GM12892 (cell line): ENCODE results near the gene NUP37.
A peak's percentile ranks its signal among the peaks of the same experiment; 100 is the strongest.

Experiments
- DNase-seq: peaks from one replicate; pipeline ENCODE4 v3.0.0; 2011; ENCODE audit not compliant: insufficient read length
- FAIRE-seq: peaks from 2 replicates; lab custom pipeline; 2011; peaks lifted over from hg19 to GRCh38; lab: Jason Lieb, UNC
- POLR2A ChIP-seq: IDR thresholded peaks from 2 replicates; pipeline ENCODE4 v1.6.1; 2011; ENCODE audit warnings: low read depth, low read length, control low read depth
- POLR2AphosphoS5 ChIP-seq: IDR thresholded peaks from 2 replicates; pipeline ENCODE4 v1.6.1; 2011; ENCODE audit warnings: low read depth, low read length, control low read depth
- TAF1 ChIP-seq: IDR thresholded peaks from 2 replicates; pipeline ENCODE4 v1.6.1; 2011; ENCODE audit warnings: low read depth, mild to moderate bottlenecking, control low read depth, low read length, borderline replicate concordance

NUP37 gene

GRCh38 chr12:102050660-102051430 is 69.1 kb downstream of the NUP37 start:
- FAIRE-seq (peak; percentile 87), DNase-seq (no peak)
- TF ChIP-seq POLR2A = no peak
- TF ChIP-seq TAF1 = no peak
- no peak for TF ChIP-seq POLR2AphosphoS5

DNA sequence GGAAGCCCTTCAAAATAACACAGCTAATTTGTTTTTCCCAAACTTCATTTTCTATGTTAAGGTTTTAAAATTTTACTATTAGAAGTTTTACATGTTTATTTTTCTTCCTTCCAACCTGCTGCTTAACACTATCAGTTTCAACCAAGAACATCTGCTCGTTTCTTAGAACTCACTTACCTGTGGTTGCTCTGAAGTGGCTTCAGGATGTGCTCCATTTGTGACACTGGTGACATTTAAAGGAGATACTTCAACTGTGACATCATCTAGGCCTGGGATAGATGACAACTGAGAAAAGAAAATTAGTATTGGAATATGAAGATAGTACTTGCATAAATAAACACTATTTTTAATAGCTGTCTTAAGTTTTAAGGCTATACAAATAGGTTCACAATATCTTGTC is 76.0 kb downstream of the NUP37 start:
- no peak for TF ChIP-seq TAF1
- no peak for TF ChIP-seq POLR2A
- TF ChIP-seq POLR2AphosphoS5 = no peak
- DNase-seq (no peak), FAIRE-seq (peak; percentile 85)

GRCh38 chr12:102033991-102034745 is 85.7 kb downstream of the NUP37 start:
- no peak for TF ChIP-seq POLR2AphosphoS5
- no peak for TF ChIP-seq POLR2A
- TF ChIP-seq TAF1 = no peak
- no peak for DNase-seq
- FAIRE-seq = no peak

GRCh38 chr12:102031852-102032251 is 88.1 kb downstream of the NUP37 start:
- no peak for DNase-seq
- TF ChIP-seq TAF1 (no peak), POLR2A (no peak), POLR2AphosphoS5 (no peak)
- no peak for FAIRE-seq

DNA sequence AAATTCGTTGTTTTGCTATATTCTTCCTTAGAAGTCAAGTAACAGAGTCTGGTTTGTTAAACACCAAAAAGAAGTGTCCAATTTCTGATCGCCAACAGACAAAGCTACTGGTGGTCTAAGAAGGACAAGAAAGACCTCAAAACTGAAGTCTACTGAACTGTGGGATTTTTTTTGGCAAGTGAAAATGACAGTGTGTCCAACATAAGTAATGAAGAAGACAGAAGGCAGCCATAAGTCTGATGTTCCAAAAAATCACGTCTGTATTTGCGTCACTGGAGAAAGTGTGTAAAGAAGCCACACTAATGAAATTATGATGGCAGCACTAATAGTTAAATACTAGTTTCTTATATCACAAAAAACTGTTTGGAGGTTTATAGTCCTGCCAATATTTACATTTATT is 90.8 kb downstream of the NUP37 start:
- TF ChIP-seq POLR2AphosphoS5 = no peak
- no peak for TF ChIP-seq TAF1
- TF ChIP-seq POLR2A = no peak
- FAIRE-seq (no peak), DNase-seq (no peak)

DNA sequence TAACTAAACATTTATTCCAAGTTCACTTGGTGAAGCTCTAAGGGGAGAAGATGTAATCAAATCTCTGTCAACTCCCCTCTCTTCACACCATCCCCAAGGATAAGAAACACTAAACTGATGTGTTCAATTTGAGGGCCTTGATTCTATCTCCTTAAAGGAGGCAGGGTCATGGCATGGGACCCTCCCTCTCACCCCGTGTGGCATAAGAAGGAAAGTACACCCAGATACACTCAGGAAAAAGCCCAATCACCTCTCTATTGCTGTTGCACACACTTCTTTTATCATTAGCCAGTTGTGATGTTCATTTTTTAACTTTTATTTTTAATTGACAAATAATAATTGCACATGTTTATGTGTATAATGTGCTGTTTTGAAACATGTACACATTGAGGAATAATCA is 93.2 kb downstream of the NUP37 start:
- FAIRE-seq (no peak), DNase-seq (no peak)
- no peak for TF ChIP-seq POLR2AphosphoS5
- TF ChIP-seq TAF1 = no peak
- no peak for TF ChIP-seq POLR2A

- DNase-seq (no peak), FAIRE-seq (no peak)
- TF ChIP-seq POLR2A (no peak), POLR2AphosphoS5 (no peak), TAF1 (no peak)
Measured at GRCh38 chr12:102024765-102025164, 95.1 kb downstream of the NUP37 start.

DNA sequence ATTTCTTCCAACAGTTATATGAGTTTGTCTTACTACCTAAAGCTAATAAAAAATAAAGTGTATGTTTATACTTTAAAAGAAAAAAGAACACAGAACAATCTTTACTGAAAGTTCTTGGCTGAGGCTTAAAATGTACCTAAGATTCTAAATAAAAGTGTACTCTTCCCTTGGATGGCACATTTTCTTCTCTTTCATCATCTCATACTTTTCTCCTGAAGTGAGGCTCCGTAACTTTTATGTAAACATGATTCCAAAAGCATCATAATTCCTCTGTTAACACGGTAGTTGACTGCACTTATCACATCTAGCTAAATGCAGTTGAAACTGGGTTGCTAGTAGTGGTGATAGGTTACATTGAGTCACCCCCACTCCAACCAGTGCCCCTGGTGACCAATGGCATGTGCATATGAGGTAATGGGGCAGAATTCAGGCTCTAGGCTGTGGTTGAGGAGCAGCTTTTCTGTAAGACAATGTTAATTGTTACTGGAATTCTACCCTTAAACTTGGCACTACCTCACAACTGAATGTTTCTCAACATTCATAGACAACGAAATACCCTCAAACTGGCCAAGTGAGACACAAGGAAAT is 96.5 kb downstream of the NUP37 start:
- TF ChIP-seq POLR2AphosphoS5 = no peak
- TF ChIP-seq POLR2A = no peak
- TF ChIP-seq TAF1 = no peak
- FAIRE-seq = no peak
- DNase-seq = no peak
